Measurements from ENCODE around the gene CLEC16A. TPM values are rescaled to one million over a fixed set of nuclear protein-coding genes. Genes with fewer than 3 reads are reported as not detected.

CLEC16A gene
- total RNA-seq, 1 donor from 2014 or later = 58.1 TPM

- peaks cover 2% of the 10 kb centered on the region for H3K27me3 Mint-ChIP-seq (ENCODE audit: unreplicated experiment)
- peaks cover 45% of the 10 kb centered on the region for H3K36me3 Mint-ChIP-seq (ENCODE audit: low read depth, unreplicated experiment)
- peak overlapping the region; percentile 83 for H3K4me3 Mint-ChIP-seq (ENCODE audit: unreplicated experiment)
- H3K27ac Mint-ChIP-seq (ENCODE audit: unreplicated experiment) = peak overlapping the region; percentile 48
- peaks cover 2% of the 10 kb centered on the region for H3K4me1 Mint-ChIP-seq (ENCODE audit: unreplicated experiment)
- DNase-seq (ENCODE audit: low spot score) = no peak
- no peak for TF ChIP-seq CTCF (IDR thresholded peaks at IDR 0.05; ENCODE audit: unreplicated experiment)
- H3K9me3 Mint-ChIP-seq (ENCODE audit: unreplicated experiment) = no peaks in the 10 kb centered on the region
Measured at GRCh38 chr16:10994571-10994970, 50.2 kb downstream of the CLEC16A start.

- Mint-ChIP-seq H3K4me1 (ENCODE audit: unreplicated experiment) (peaks cover 2% of the 10 kb centered on the region), H3K9me3 (ENCODE audit: unreplicated experiment) (no peaks in the 10 kb centered on the region), H3K4me3 (ENCODE audit: unreplicated experiment) (no peak overlapping the region), H3K27me3 (ENCODE audit: unreplicated experiment) (peaks cover 2% of the 10 kb centered on the region), H3K27ac (ENCODE audit: unreplicated experiment) (no peak overlapping the region), H3K36me3 (ENCODE audit: low read depth, unreplicated experiment) (peaks cover 39% of the 10 kb centered on the region)
- DNase-seq (ENCODE audit: low spot score) = no peak
- no peak for TF ChIP-seq CTCF (IDR thresholded peaks at IDR 0.05; ENCODE audit: unreplicated experiment)
Measured at GRCh38 chr16:10995565-10995964, 51.2 kb downstream of the CLEC16A start.

GRCh38 chr16:10997485-10997884 lies 53.1 kb downstream of the CLEC16A start:
- Mint-ChIP-seq H3K4me1 (ENCODE audit: unreplicated experiment) (peaks cover 2% of the 10 kb centered on the region), H3K36me3 (ENCODE audit: low read depth, unreplicated experiment) (peaks cover 21% of the 10 kb centered on the region), H3K9me3 (ENCODE audit: unreplicated experiment) (no peaks in the 10 kb centered on the region), H3K4me3 (ENCODE audit: unreplicated experiment) (no peak overlapping the region), H3K27ac (ENCODE audit: unreplicated experiment) (no peak overlapping the region), H3K27me3 (ENCODE audit: unreplicated experiment) (peaks cover 2% of the 10 kb centered on the region)
- DNase-seq (ENCODE audit: low spot score) = no peak
- no peak for TF ChIP-seq CTCF (IDR thresholded peaks at IDR 0.05; ENCODE audit: unreplicated experiment)

- Mint-ChIP-seq H3K4me3 (ENCODE audit: unreplicated experiment) (no peak overlapping the region), H3K9me3 (ENCODE audit: unreplicated experiment) (no peaks in the 10 kb centered on the region), H3K27ac (ENCODE audit: unreplicated experiment) (no peak overlapping the region), H3K27me3 (ENCODE audit: unreplicated experiment) (peaks cover 2% of the 10 kb centered on the region), H3K36me3 (ENCODE audit: low read depth, unreplicated experiment) (peaks cover 22% of the 10 kb centered on the region), H3K4me1 (ENCODE audit: unreplicated experiment) (peaks cover 2% of the 10 kb centered on the region)
- DNase-seq (ENCODE audit: low spot score) = no peak
- TF ChIP-seq CTCF (IDR thresholded peaks at IDR 0.05; ENCODE audit: unreplicated experiment) = no peak
Measured at GRCh38 chr16:10999300-10999699, 54.9 kb downstream of the CLEC16A start.

GRCh38 chr16:11001611-11002010 lies 57.2 kb downstream of the CLEC16A start:
- TF ChIP-seq CTCF (IDR thresholded peaks at IDR 0.05; ENCODE audit: unreplicated experiment) = no peak
- H3K36me3 Mint-ChIP-seq (ENCODE audit: low read depth, unreplicated experiment) = peaks cover 18% of the 10 kb centered on the region

More at GRCh38 chr16:11001611-11002010, 57.2 kb downstream of the CLEC16A start:
- DNase-seq (ENCODE audit: low spot score) = no peak
- Mint-ChIP-seq H3K27me3 (ENCODE audit: unreplicated experiment) (no peaks in the 10 kb centered on the region), H3K9me3 (ENCODE audit: unreplicated experiment) (no peaks in the 10 kb centered on the region), H3K4me1 (ENCODE audit: unreplicated experiment) (no peaks in the 10 kb centered on the region), H3K27ac (ENCODE audit: unreplicated experiment) (no peak overlapping the region), H3K4me3 (ENCODE audit: unreplicated experiment) (no peak overlapping the region)
